Thyroid gland (tissue), 4 donors: ENCODE results near the gene OR2AK2. TPM values are rescaled to one million over a fixed set of nuclear protein-coding genes. Genes with fewer than 3 reads are reported as not detected.

ENCODE experiments used
- DNase-seq, 2 donors: peaks; one replicate each; pipeline ENCODE4 v3.0.0-alpha.2; 2019
- H3K27ac ChIP-seq, 3 donors: fragments of 200-600 bp; sonication (generic); 1 replicate in 2 of 3; 2 replicates in 1 of 3; pipeline ENCODE4 v1.5.1; 2016 to 2019; ENCODE audit warnings: mild to moderate bottlenecking in 1 of 3, moderate library complexity in 1 of 3
- H3K27me3 ChIP-seq: fragments of 200-600 bp; sonication (generic); one replicate; pipeline ENCODE4 v1.5.1; 2019
- H3K36me3 ChIP-seq, 2 donors: fragments of 200-600 bp; sonication (generic); one replicate each; pipeline ENCODE4 v1.5.1; 2016 to 2019
- H3K4me1 ChIP-seq, 2 donors: fragments of 200-600 bp; sonication (generic); one replicate each; pipeline ENCODE4 v1.5.1; 2017 to 2019
- H3K4me3 ChIP-seq, 3 donors: fragments of 200-600 bp; sonication (generic); replicated peaks in 1 of 3; 1 replicate in 2 of 3; 2 replicates in 1 of 3; pipeline ENCODE4 v1.5.1; 2016; ENCODE audit warnings: mild to moderate bottlenecking in 1 of 3
- H3K9me3 ChIP-seq: fragments of 200-600 bp; sonication (generic); one replicate; pipeline ENCODE4 v1.5.1; 2017
- CTCF ChIP-seq, 6 experiments: fragments of 200-600 bp in 3 of 6; fragments of 450-650 bp in 3 of 6; sonication (generic) in 3 of 6; IDR thresholded peaks; one replicate each; pipeline ENCODE4 v1.5.1; 2016 to 2019; ENCODE audit warnings: antibody characterized with exemption in 6 of 6, mild to moderate bottlenecking in 2 of 6, inconsistent platforms in 1 of 6, moderate library complexity in 1 of 6
- POLR2A ChIP-seq, 2 donors: fragments of 450-650 bp; IDR thresholded peaks; one replicate each; pipeline ENCODE4 v1.6.1; 2017; ENCODE audit warnings: antibody characterized with exemption in 2 of 2, mild to moderate bottlenecking in 2 of 2, moderate library complexity in 1 of 2
- WGBS, 2 donors: methylation state at CpG; one replicate each; pipeline ENCODE4 v1.1.5; 2017; 5-methylcytosine and 5-hydroxymethylcytosine counted together
- intact Hi-C: fragments of 100-400 bp; cut with DNase I; formaldehyde crosslinking; loops from one replicate; pipeline ENCODE4 v1.15.1; 2023
- small RNA-seq: library from RNA; depleted of rRNA; stranded (forward); fragments of <200 nt; gene quantifications from one replicate; pipeline ENCODE3, GENCODE V24; 2016
- total RNA-seq, 4 donors: library from RNA; depleted of rRNA; stranded (reverse); fragments of >200 nt; gene quantifications; one replicate each; pipeline ENCODE4 v1.2.3, GENCODE V29; 2016

The OR2AK2 gene
- total RNA-seq, 4 donors from 2014 or later: 0.63 to 0.67 TPM; not detected in 2

- no peak overlapping the region for H3K27ac ChIP-seq
- no peak for DNase-seq
- H3K9me3 ChIP-seq: no peaks in the 10 kb centered on the region
- H3K4me1 ChIP-seq: no peaks in the 10 kb centered on the region
- intact Hi-C loops: no loop called here
- no peaks in the 10 kb centered on the region for H3K36me3 ChIP-seq
- H3K27me3 ChIP-seq: no peaks in the 10 kb centered on the region
- 89% methylated on average over 1 of the region's 1 CpG for WGBS, 2 donors
- TF ChIP-seq POLR2A (IDR thresholded peaks at IDR 0.05): no peak
- no peak for TF ChIP-seq CTCF (IDR thresholded peaks at IDR 0.05)
- no peak overlapping the region for H3K4me3 ChIP-seq
Measured at GRCh38 chr1:248015803-248016202, 50.8 kb downstream of the OR2AK2 start.

Small RNA genes lying within 50 kb of the gene (small RNA-seq; reads per million reads assigned to genes)
- gene RF00019: not detected

Other genes with a start within 250 kb of the OR2AK2 start
- not detected for gene OR6F1, start 248.6 kb upstream of the OR2AK2 start, total RNA-seq
- gene OR14K1, start 226.6 kb upstream of the OR2AK2 start, total RNA-seq: 1 to 10 TPM in 1 of 4 donors, not detected in 3; 1.1 TPM
- not detected for gene OR14A2, start 217.1 kb upstream of the OR2AK2 start, total RNA-seq
- not detected for gene OR1C1, start 204.7 kb upstream of the OR2AK2 start, total RNA-seq
- not detected for gene OR14A16, start 141.1 kb upstream of the OR2AK2 start, total RNA-seq
- under 1 TPM in 1 of 4 donors, not detected in 3; 0.68 TPM for gene OR11L1, start 123.3 kb upstream of the OR2AK2 start, total RNA-seq
- 10 to 100 TPM; 22.6 to 52.1 (median 29.4) TPM for gene TRIM58, start 108.0 kb upstream of the OR2AK2 start, total RNA-seq
- gene OR2W3, start 69.6 kb upstream of the OR2AK2 start, total RNA-seq: 10 to 100 TPM in 1 of 4 donors, 1 to 10 TPM in 3; 2.8 to 25.8 (median 6.0) TPM
- gene OR2T8, start 45.0 kb upstream of the OR2AK2 start, total RNA-seq: 1 to 10 TPM in 2 of 4 donors, under 1 TPM in 1, not detected in 1; 0.54 to 1.7 (median 1.2) TPM
- gene OR2AJ1, start 40.3 kb upstream of the OR2AK2 start, total RNA-seq: under 1 TPM in 2 of 4 donors, not detected in 2; 0.33 to 0.63 TPM
- gene OR2L8, start 16.4 kb upstream of the OR2AK2 start, total RNA-seq: 1 to 10 TPM in 1 of 4 donors, under 1 TPM in 1, not detected in 2; 0.68 to 1.0 TPM
- not detected for gene OR2L5, start 48.4 kb downstream of the OR2AK2 start, total RNA-seq
- gene OR2L2, start 64.8 kb downstream of the OR2AK2 start, total RNA-seq: under 1 TPM in 2 of 4 donors, not detected in 2; 0.27 to 0.34 TPM
- gene OR2L3, start 81.6 kb downstream of the OR2AK2 start, total RNA-seq: under 1 TPM in 2 of 4 donors, not detected in 2; 0.13 to 0.42 TPM
- under 1 TPM in 1 of 4 donors, not detected in 3; 0.38 TPM for gene OR2L13, start 130.0 kb downstream of the OR2AK2 start, total RNA-seq
- gene OR2M5, start 179.9 kb downstream of the OR2AK2 start, total RNA-seq: not detected
- not detected for gene OR2M2, start 209.6 kb downstream of the OR2AK2 start, total RNA-seq
- gene OR2M3, start 232.0 kb downstream of the OR2AK2 start, total RNA-seq: not detected